Neuronal stem cell (in vitro differentiated cells): ENCODE measurements around the gene SPDYE6.
"Not testable (repeated sequence)": the region's sequence is repeated elsewhere in the genome, so short reads cannot be mapped to it uniquely, and the experiment has no call there.

Experiments
- DNase-seq: peaks from one replicate; pipeline ENCODE4 v3.0.0-alpha.2; 2013; ENCODE audit warnings: low spot score
- H2AFZ ChIP-seq: one replicate; pipeline ENCODE4 v1.6.1; 2013; ENCODE audit warnings: mild to moderate bottlenecking, low read length, inconsistent platforms
- H2AK5ac ChIP-seq: 2 replicates; pipeline ENCODE4 v1.6.1; 2013; ENCODE audit warnings: low read depth, mild to moderate bottlenecking, inconsistent platforms, low read length, moderate library complexity, mixed read lengths
- H2BK120ac ChIP-seq: 2 replicates; pipeline ENCODE4 v1.6.1; 2013; ENCODE audit warnings: low read depth, mild to moderate bottlenecking, inconsistent platforms, low read length, moderate library complexity, mixed read lengths
- H2BK12ac ChIP-seq: one replicate; pipeline ENCODE4 v1.6.1; 2013; ENCODE audit warnings: low read length, inconsistent platforms
- H2BK15ac ChIP-seq: 2 replicates; pipeline ENCODE4 v1.6.1; 2013; ENCODE audit warnings: mild to moderate bottlenecking, low read length, inconsistent platforms, mixed read lengths
- H2BK5ac ChIP-seq: one replicate; pipeline ENCODE4 v1.6.1; 2013; ENCODE audit warnings: inconsistent platforms, mild to moderate bottlenecking, low read length, moderate library complexity
- H3K14ac ChIP-seq: one replicate; pipeline ENCODE4 v1.6.1; 2013; ENCODE audit warnings: low read length, inconsistent platforms
- H3K18ac ChIP-seq: 2 replicates; pipeline ENCODE4 v1.6.1; 2013; ENCODE audit warnings: low read length, inconsistent platforms
- H3K23ac ChIP-seq: 2 replicates; pipeline ENCODE4 v1.6.1; 2013; ENCODE audit warnings: low read depth, mild to moderate bottlenecking, mixed read lengths, low read length, inconsistent platforms; ENCODE audit not compliant: poor library complexity
- H3K27ac ChIP-seq: replicated peaks from 3 replicates; pipeline ENCODE4 v1.5.1; 2013; ENCODE audit warnings: low read length, inconsistent platforms
- H3K27me3 ChIP-seq, 3 experiments: 2 replicates each; pipeline ENCODE4 v1.6.1; 2013; ENCODE audit warnings: low read length in 3 of 3, mild to moderate bottlenecking in 2 of 3, inconsistent platforms in 1 of 3, low read depth in 1 of 3, mixed read lengths in 1 of 3, moderate library complexity in 1 of 3; ENCODE audit not compliant: control insufficient read depth in 3 of 3, insufficient read depth in 3 of 3
- H3K36me3 ChIP-seq, 2 donors: replicated peaks in 1 of 2; 2 replicates each; pipeline ENCODE4 v1.6.1; 2013; ENCODE audit warnings: low read length in 2 of 2; ENCODE audit not compliant: control insufficient read depth in 2 of 2, insufficient read depth in 2 of 2
- H3K4ac ChIP-seq: 2 replicates; pipeline ENCODE4 v1.6.1; 2013; ENCODE audit warnings: inconsistent platforms, mild to moderate bottlenecking, low read length, moderate library complexity
- H3K4me1 ChIP-seq, 2 donors: 1 replicate in 1 of 2; 2 replicates in 1 of 2; pipeline ENCODE4 v1.6.1; 2013; ENCODE audit warnings: low read length in 2 of 2, low read depth in 1 of 2; ENCODE audit not compliant: control insufficient read depth in 2 of 2, insufficient read depth in 1 of 2
- H3K4me2 ChIP-seq: one replicate; pipeline ENCODE4 v1.6.1; 2013; ENCODE audit warnings: mild to moderate bottlenecking, low read length, inconsistent platforms; ENCODE audit not compliant: insufficient read depth, poor library complexity, severe bottlenecking
- H3K4me3 ChIP-seq, 2 donors: 2 replicates each; pipeline ENCODE4 v1.5.1; 2013; ENCODE audit warnings: low read length in 2 of 2, mild to moderate bottlenecking in 2 of 2, inconsistent platforms in 1 of 2, moderate library complexity in 1 of 2
- H3K79me1 ChIP-seq: one replicate; pipeline ENCODE4 v1.6.1; 2013; ENCODE audit warnings: low read depth, mild to moderate bottlenecking, inconsistent platforms, low read length, moderate library complexity
- H3K9ac ChIP-seq: one replicate; pipeline ENCODE4 v1.6.1; 2013; ENCODE audit warnings: mild to moderate bottlenecking, low read depth, low read length, inconsistent platforms; ENCODE audit not compliant: poor library complexity
- H3K9me3 ChIP-seq, 2 donors: replicated peaks in 1 of 2; 2 replicates each; pipeline versions ENCODE3 to v1.6.1; 2013; ENCODE audit warnings: low read length in 2 of 2, mild to moderate bottlenecking in 2 of 2, inconsistent platforms in 1 of 2, low read depth in 1 of 2, mixed read lengths in 1 of 2, moderate library complexity in 1 of 2; ENCODE audit not compliant: control insufficient read depth in 2 of 2, insufficient read depth in 1 of 2
- H4K8ac ChIP-seq: one replicate; pipeline ENCODE4 v1.6.1; 2013; ENCODE audit warnings: low read depth, mild to moderate bottlenecking, inconsistent platforms, low read length, moderate library complexity
- H4K91ac ChIP-seq: one replicate; pipeline ENCODE4 v1.6.1; 2013; ENCODE audit warnings: low read length, low read depth, mild to moderate bottlenecking, inconsistent platforms; ENCODE audit not compliant: poor library complexity
- WGBS, 2 donors: extraction: QIAGEN DNeasy Blood & Tissue Kit; methylation state at CpG; one replicate each; pipeline ENCODE4 v1.1.7; 2013; ENCODE audit warnings: missing lambda C conversion rate in 2 of 2, mixed read lengths in 1 of 2; ENCODE audit not compliant: insufficient read length in 2 of 2, insufficient replicate concordance in 1 of 2; ENCODE audit errors: extremely low coverage in 2 of 2; 5-methylcytosine and 5-hydroxymethylcytosine counted together

SPDYE6 gene

DNA sequence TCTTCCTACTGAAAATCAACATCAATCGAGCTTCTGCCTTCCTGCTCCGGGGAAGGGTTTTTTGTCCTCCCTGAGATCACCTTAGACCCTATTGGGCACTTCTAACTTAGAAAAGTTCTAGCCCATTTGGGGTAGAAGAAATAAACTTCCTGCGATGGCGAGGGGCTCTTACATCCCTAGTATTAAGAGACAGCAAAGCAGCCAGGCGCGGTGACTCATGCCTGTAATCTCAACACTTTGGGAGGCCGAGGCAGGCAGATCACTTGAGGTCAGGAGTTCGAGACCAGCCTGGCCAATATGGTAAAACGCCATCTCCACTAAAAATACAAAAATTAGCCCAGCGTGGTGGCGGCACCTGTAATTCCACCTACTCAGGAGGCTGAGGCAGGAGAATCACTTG lies 31.1 kb downstream of the SPDYE6 start:
- not testable (repeated sequence) for H2BK120ac ChIP-seq, H3K27ac ChIP-seq, H3K9me3 ChIP-seq, H3K23ac ChIP-seq, H3K14ac ChIP-seq, H3K18ac ChIP-seq, H2BK12ac ChIP-seq, H3K4me2 ChIP-seq, H2AK5ac ChIP-seq, H3K4me3 ChIP-seq, H3K27me3 ChIP-seq, H2BK15ac ChIP-seq, H2AFZ ChIP-seq, DNase-seq, H4K91ac ChIP-seq, H2BK5ac ChIP-seq, H3K9ac ChIP-seq, H3K4me1 ChIP-seq, H3K79me1 ChIP-seq, H4K8ac ChIP-seq, H3K4ac ChIP-seq
- no CpG with 5 or more reads among the region's 11 CpGs for WGBS, 2 donors
- H3K36me3 ChIP-seq: peaks cover 2 to 12% of the 10 kb centered on the region in 2 donors

DNA sequence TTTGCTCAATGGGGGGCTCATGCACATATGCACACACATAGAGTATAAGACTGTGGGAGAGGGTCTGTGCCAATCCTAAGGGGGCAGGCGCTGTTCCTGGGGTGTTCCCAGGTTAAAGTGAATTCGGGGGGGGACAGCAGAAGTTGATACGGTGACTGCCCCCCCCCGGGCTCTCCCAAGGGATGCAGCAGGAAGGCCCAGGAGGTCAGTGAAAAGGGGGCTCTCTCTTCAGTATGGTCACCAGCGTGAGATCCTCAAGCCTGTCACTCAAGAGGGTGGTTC lies 32.4 kb downstream of the SPDYE6 start:
- Histone ChIP-seq H3K4me1 (peaks cover 0 to 3% of the 10 kb centered on the region in 2 donors), H4K91ac (no peak overlapping the region), H2AK5ac (no peak overlapping the region), H3K9me3 (peaks cover 0 to 2% of the 10 kb centered on the region in 2 donors), H3K18ac (no peak overlapping the region), H3K14ac (no peak overlapping the region), H3K4me3 (no peak overlapping the region), H2BK15ac (no peak overlapping the region), H2AFZ (no peak overlapping the region), H3K9ac (no peak overlapping the region), H3K27ac (no peak overlapping the region), H3K23ac (no peak overlapping the region), H3K36me3 (peaks cover 2 to 24% of the 10 kb centered on the region in 2 donors), H3K4ac (no peak overlapping the region), H2BK5ac (no peak overlapping the region), H3K4me2 (no peak overlapping the region), H4K8ac (no peak overlapping the region), H3K27me3 (peaks cover 0 to 2% (median 0%) of the 10 kb centered on the region in 3 experiments), H3K79me1 (peaks cover 2% of the 10 kb centered on the region), H2BK120ac (no peak overlapping the region), H2BK12ac (no peak overlapping the region)
- no peak for DNase-seq
- no CpG with 5 or more reads among the region's 5 CpGs for WGBS, 2 donors

DNA sequence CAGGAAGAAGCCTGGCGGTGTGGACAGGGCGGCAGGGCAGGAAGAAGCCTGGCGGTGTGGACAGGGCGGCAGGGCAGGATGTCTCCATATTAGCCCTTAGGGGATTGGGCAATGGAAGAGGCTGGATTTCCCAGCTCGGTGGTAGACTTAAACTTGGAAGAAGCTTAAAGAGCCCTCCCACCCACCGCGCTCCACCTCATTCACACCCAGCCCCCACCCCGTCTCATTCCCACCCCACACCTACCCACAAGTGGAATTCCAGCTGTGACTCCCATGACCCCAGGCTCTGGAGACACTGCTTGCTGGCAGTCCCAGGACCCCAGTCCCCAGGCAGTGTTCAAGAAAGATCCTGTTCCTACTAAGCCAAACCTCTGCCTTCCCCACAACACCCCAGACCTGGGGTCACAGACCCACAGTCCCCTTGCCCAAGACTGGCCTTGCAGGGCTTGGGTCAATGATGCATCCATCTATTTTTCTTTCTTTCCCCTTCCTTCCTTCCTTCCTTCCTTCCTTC lies 34.0 kb downstream of the SPDYE6 start:
- Histone ChIP-seq H3K27me3 (peaks cover 0 to 2% (median 0%) of the 10 kb centered on the region in 3 experiments), H2BK12ac (no peak overlapping the region), H3K9me3 (peaks cover 0 to 2% of the 10 kb centered on the region in 2 donors), H3K14ac (no peak overlapping the region), H2BK15ac (no peak overlapping the region), H3K18ac (no peak overlapping the region), H3K4ac (no peak overlapping the region), H3K4me3 (no peak overlapping the region), H3K36me3 (peaks cover 5 to 37% of the 10 kb centered on the region in 2 donors), H3K27ac (no peak overlapping the region), H3K23ac (no peak overlapping the region), H4K91ac (no peak overlapping the region), H3K9ac (no peak overlapping the region), H3K4me2 (no peak overlapping the region), H3K79me1 (peaks cover 2% of the 10 kb centered on the region), H2BK5ac (no peak overlapping the region), H2BK120ac (no peak overlapping the region), H2AK5ac (no peak overlapping the region), H4K8ac (no peak overlapping the region), H2AFZ (no peak overlapping the region), H3K4me1 (peaks cover 0 to 3% of the 10 kb centered on the region in 2 donors)
- no peak for DNase-seq
- no CpG with 5 or more reads among the region's 8 CpGs for WGBS, 2 donors

DNA sequence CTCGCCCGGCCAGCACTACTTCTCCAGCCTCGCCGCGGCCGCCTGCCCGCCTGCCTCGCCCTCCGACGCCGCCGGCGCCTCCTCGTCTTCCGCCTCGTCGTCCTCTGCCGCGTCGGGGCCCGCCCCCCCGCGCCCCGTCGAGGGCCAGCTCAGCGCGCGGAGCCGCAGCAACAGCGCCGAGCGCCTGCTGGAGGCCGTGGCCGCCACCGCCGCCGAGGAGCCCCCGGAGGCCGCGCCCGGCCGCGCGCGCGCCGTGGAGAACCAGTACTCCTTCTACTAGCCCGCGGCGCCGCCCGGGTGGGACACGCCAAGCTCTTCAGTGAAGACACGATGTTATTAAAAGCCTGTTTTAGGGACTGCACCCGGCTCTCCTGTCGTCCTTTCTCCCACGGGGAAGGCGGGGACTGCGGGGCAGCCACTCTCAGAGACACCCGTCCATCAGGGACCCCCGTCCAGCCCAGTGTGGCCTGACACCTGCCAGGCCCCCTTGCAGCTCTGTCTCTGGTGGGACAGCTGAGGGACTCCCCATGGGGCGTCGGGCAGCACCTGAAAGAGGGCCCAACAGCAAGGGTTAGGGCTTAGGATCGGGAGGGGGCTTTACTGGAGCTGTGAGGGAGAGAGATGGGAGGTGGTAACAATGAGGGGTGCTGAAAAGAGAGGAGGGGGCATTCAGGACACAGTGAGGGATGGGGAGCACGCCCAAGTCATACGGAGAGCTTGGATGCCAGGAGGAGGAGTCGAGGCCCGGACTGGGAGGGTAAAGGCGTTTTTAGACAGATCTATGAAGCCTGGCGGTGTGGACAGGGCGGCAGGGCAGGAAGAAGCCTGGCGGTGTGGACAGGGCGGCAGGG lies 34.7 kb downstream of the SPDYE6 start:
- peaks cover 2% of the 10 kb centered on the region for H3K79me1 ChIP-seq
- peak overlapping the region; percentile 80 for H3K23ac ChIP-seq
- no peak overlapping the region for H3K27ac ChIP-seq
- no CpG with 5 or more reads among the region's 73 CpGs for WGBS, 2 donors
- H2AFZ ChIP-seq: no peak overlapping the region
- H3K9me3 ChIP-seq: peaks cover 0 to 2% of the 10 kb centered on the region in 2 donors
- no peak overlapping the region for H2BK5ac ChIP-seq
- H4K8ac ChIP-seq: no peak overlapping the region
- peak overlapping the region; percentile 18 for H3K4me2 ChIP-seq
- no peak overlapping the region for H3K4ac ChIP-seq
- peaks cover 5 to 42% of the 10 kb centered on the region in 2 donors for H3K36me3 ChIP-seq
- H2BK15ac ChIP-seq: no peak overlapping the region
- H3K4me1 ChIP-seq: peaks cover 0 to 3% of the 10 kb centered on the region in 2 donors
- H2BK120ac ChIP-seq: no peak overlapping the region
- peaks cover 0 to 2% (median 0%) of the 10 kb centered on the region in 3 experiments for H3K27me3 ChIP-seq
- no peak overlapping the region for H3K4me3 ChIP-seq
- no peak for DNase-seq
- peak overlapping the region; percentile 86 for H3K9ac ChIP-seq
- peak overlapping the region; percentile 10 for H2AK5ac ChIP-seq
- H3K14ac ChIP-seq: no peak overlapping the region
- H3K18ac ChIP-seq: peak overlapping the region; percentile 81
- peak overlapping the region; percentile 24 for H2BK12ac ChIP-seq
- H4K91ac ChIP-seq: no peak overlapping the region
